Measurements from ENCODE around the gene AGXT2. TPM values are rescaled to one million over a fixed set of nuclear protein-coding genes. Genes with fewer than 3 reads are reported as not detected.
"Not testable (repeated sequence)": the region's sequence is repeated elsewhere in the genome, so short reads cannot be mapped to it uniquely, and the experiment has no call there.

Gene AGXT2
- total and polyA plus RNA-seq, 2 of the 13 experiments (the other 11 are each of a cell fraction or from before 2014, with no cell fraction given): 0.04 to 0.13 TPM

DNA sequence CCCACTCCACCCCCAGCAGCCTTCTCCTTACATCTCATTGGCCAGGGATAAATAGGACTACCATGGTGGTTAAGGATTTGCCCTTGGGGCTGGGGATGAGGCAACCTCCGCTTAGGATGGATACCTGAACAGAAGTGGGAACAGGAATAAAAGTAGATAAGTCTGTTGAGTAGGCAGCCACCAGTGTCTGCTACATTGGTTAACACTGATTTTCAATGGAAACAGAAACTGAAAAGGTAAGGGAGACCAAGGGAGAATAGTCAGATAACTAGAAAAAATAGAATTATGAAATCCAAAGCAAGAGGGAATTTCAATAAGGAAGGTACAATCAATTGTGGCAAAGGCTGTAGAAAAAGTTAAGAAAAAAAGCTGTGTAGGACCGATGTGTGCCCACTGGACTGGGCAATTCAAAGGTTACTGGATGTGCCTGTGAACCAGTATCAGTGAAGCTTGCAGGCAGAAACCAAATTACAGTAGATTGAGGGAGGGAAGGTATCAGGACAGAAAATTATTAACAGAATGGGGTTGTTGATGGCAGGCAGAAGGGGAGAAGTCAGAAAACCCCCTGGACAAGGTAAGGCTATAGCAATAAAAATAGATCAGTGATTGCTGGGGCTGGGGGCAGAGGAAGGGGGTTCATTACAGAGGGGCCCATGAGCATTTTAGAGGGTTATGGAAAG, 69.7 kb downstream of the AGXT2 start (continued):
- TF ChIP-seq, protein P1, sequence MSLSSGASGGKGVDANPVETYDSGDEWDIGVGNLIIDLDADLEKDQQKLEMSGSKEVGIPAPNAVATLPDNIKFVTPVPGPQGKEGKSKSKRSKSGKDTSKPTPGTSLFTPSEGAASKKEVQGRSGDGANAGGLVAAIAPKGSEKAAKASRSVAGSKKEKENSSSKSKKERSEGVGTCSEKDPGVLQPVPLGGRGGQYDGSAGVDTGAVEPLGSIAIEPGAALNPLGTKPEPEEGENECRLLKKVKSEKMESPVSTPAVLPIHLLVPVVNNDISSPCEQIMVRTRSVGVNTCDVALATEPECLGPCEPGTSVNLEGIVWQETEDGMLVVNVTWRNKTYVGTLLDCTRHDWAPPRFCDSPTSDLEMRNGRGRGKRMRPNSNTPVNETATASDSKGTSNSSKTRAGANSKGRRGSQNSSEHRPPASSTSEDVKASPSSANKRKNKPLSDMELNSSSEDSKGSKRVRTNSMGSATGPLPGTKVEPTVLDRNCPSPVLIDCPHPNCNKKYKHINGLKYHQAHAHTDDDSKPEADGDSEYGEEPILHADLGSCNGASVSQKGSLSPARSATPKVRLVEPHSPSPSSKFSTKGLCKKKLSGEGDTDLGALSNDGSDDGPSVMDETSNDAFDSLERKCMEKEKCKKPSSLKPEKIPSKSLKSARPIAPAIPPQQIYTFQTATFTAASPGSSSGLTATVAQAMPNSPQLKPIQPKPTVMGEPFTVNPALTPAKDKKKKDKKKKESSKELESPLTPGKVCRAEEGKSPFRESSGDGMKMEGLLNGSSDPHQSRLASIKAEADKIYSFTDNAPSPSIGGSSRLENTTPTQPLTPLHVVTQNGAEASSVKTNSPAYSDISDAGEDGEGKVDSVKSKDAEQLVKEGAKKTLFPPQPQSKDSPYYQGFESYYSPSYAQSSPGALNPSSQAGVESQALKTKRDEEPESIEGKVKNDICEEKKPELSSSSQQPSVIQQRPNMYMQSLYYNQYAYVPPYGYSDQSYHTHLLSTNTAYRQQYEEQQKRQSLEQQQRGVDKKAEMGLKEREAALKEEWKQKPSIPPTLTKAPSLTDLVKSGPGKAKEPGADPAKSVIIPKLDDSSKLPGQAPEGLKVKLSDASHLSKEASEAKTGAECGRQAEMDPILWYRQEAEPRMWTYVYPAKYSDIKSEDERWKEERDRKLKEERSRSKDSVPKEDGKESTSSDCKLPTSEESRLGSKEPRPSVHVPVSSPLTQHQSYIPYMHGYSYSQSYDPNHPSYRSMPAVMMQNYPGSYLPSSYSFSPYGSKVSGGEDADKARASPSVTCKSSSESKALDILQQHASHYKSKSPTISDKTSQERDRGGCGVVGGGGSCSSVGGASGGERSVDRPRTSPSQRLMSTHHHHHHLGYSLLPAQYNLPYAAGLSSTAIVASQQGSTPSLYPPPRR (CRISPR knock-in tag; IDR thresholded peaks at IDR 0.05; ENCODE audit: borderline replicate concordance): no peak
- TF ChIP-seq ZNF160 (CRISPR knock-in tag; IDR thresholded peaks at IDR 0.05) (no peak), ZNF883 (CRISPR knock-in tag; IDR thresholded peaks at IDR 0.05; ENCODE audit: not compliant biosample characterization) (no peak)
- TF ChIP-seq, protein P2, sequence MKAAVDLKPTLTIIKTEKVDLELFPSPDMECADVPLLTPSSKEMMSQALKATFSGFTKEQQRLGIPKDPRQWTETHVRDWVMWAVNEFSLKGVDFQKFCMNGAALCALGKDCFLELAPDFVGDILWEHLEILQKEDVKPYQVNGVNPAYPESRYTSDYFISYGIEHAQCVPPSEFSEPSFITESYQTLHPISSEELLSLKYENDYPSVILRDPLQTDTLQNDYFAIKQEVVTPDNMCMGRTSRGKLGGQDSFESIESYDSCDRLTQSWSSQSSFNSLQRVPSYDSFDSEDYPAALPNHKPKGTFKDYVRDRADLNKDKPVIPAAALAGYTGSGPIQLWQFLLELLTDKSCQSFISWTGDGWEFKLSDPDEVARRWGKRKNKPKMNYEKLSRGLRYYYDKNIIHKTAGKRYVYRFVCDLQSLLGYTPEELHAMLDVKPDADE (CRISPR knock-in tag; IDR thresholded peaks at IDR 0.05): no peak

DNA sequence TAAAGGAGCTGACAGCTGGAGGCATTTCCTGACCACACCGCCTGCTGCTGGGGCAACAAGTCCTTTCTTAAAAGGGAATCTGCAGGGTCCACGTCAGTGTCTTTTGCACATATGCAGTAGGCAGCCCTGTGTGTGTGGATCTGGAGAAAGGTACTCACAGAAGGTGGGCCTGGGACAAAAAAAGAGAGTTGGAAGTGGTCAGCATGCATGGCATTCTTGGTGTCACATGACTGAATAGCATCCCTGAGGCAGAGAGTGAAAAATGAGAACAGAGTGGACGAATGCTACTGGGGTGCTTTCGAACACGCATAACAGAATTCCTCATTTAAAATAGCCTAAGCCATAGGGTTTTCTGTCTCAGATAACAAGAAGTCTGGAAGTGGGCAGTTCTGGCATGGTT, 71.4 kb downstream of the AGXT2 start:
- in situ Hi-C loops (cut with HindIII; ENCODE audit: extremely low pct_ligation_motif_present, low pct_unique_long_range_greater_than_20kb) (no loop called here), intact Hi-C loops (cut with micrococcal nuclease; ENCODE audit: unreplicated experiment) (no loop called here)
- POLR2A ChIA-PET: no interaction called here
- Histone ChIP-seq H3K4me1 (ENCODE audit: insufficient read depth, low read length) (no peaks in the 10 kb centered on the region), H3K4me3 (replicated peaks in 1 of 3; ENCODE audit: insufficient read depth in 1 of 3, low read depth in 2 of 3, low read length in 3 of 3) (no peak overlapping the region), H4K20me1 (ENCODE audit: insufficient read depth, low read length) (no peaks in the 10 kb centered on the region), H3K27me3 (ENCODE audit: control insufficient read depth in 1 of 2, insufficient read depth in 2 of 2, low read length in 2 of 2) (no peaks in the 10 kb centered on the region), H3K36me3 (replicated peaks in 1 of 2; ENCODE audit: control insufficient read depth in 1 of 2, insufficient read depth in 2 of 2, low read length in 2 of 2) (no peaks in the 10 kb centered on the region), H3K79me2 (ENCODE audit: insufficient read depth, low read length) (no peaks in the 10 kb centered on the region), H2AFZ (ENCODE audit: low read length) (no peak overlapping the region), H3K9ac (ENCODE audit: insufficient read depth, low read depth, low read length) (no peak overlapping the region), H3K27ac (ENCODE audit: extremely low read length, insufficient read depth, low read length) (no peak overlapping the region), H3K9me3 (ENCODE audit: low read length) (no peaks in the 10 kb centered on the region), H3K4me2 (ENCODE audit: low read depth, low read length) (no peak overlapping the region)
- ATAC-seq: no peak
- 90% methylated on average over 5 of the region's 5 CpGs for WGBS (ENCODE audit: low lambda C conversion rate)
- CTCF ChIA-PET (ENCODE audit: low intra/inter-chr PET ratio, low total read pairs): no interaction called here
- DNase-seq (ENCODE audit: low spot score): no peak
- no peak for FAIRE-seq
- TF ChIP-seq GFI1 (CRISPR knock-in tag; IDR thresholded peaks at IDR 0.05; ENCODE audit: borderline replicate concordance) (no peak), ZNF292 (CRISPR knock-in tag; IDR thresholded peaks at IDR 0.05; ENCODE audit: borderline replicate concordance, low read depth) (no peak), TBX2 (CRISPR knock-in tag; IDR thresholded peaks at IDR 0.05; ENCODE audit: borderline replicate concordance) (no peak), SETDB1 (CRISPR knock-in tag; IDR thresholded peaks at IDR 0.05; ENCODE audit: borderline replicate concordance) (no peak)
- no TSS peak for BruUV-seq (replicated peaks)

DNA sequence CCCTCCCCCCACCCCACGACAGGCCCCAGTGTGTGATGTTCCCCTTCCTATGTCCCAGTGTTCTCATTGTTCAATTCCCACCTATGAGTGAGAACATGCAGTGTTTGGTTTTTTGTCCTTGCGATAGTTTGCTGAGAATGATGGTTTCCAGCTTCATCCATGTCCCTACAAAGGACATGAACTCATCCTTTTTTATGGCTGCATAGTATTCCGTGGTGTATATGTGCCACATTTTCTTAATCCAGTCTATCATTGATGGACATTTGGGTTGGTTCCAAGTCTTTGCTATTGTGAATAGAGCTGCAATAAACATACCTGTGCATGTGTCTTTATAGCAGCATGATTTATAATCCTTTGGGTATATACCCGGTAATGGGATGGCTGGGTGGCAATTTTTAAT, 76.1 kb downstream of the AGXT2 start:
- ATAC-seq; FAIRE-seq; H4K20me1 ChIP-seq (ENCODE audit: insufficient read depth, low read length); H3K79me2 ChIP-seq (ENCODE audit: insufficient read depth, low read length); H3K9me3 ChIP-seq (ENCODE audit: low read length); H2AFZ ChIP-seq (ENCODE audit: low read length); intact Hi-C loops (cut with micrococcal nuclease; ENCODE audit: unreplicated experiment); CTCF ChIA-PET (ENCODE audit: low intra/inter-chr PET ratio, low total read pairs); DNase-seq (ENCODE audit: low spot score); POLR2A ChIA-PET; H3K36me3 ChIP-seq (replicated peaks in 1 of 2; ENCODE audit: control insufficient read depth in 1 of 2, insufficient read depth in 2 of 2, low read length in 2 of 2); H3K4me2 ChIP-seq (ENCODE audit: low read depth, low read length); BruUV-seq (replicated peaks); in situ Hi-C loops (cut with HindIII; ENCODE audit: extremely low pct_ligation_motif_present, low pct_unique_long_range_greater_than_20kb); H3K4me3 ChIP-seq (replicated peaks in 1 of 3; ENCODE audit: insufficient read depth in 1 of 3, low read depth in 2 of 3, low read length in 3 of 3); H3K9ac ChIP-seq (ENCODE audit: insufficient read depth, low read depth, low read length); H3K27me3 ChIP-seq (ENCODE audit: control insufficient read depth in 1 of 2, insufficient read depth in 2 of 2, low read length in 2 of 2); H3K27ac ChIP-seq (ENCODE audit: extremely low read length, insufficient read depth, low read length): not testable (repeated sequence)
- 62% methylated on average over 3 of the region's 4 CpGs for WGBS (ENCODE audit: low lambda C conversion rate)
- H3K4me1 ChIP-seq (ENCODE audit: insufficient read depth, low read length): peaks cover 21% of the 10 kb centered on the region
